Measurements from ENCODE around the gene ALDH3A2.
"Not testable (repeated sequence)": the region's sequence is repeated elsewhere in the genome, so short reads cannot be mapped to it uniquely, and the experiment has no call there.

ALDH3A2 gene

GRCh38 chr17:19678581-19679453 is 30.3 kb downstream of the ALDH3A2 start:
- no peak for DNase-seq (ENCODE audit: low read depth)

GRCh38 chr17:19683117-19683516 is 34.6 kb downstream of the ALDH3A2 start:
- no peak for DNase-seq (ENCODE audit: low read depth)

GRCh38 chr17:19684909-19685580 is 36.5 kb downstream of the ALDH3A2 start:
- DNase-seq (ENCODE audit: low read depth) = not testable (repeated sequence)

GRCh38 chr17:19686400-19687090 is 38.0 kb downstream of the ALDH3A2 start:
- DNase-seq (ENCODE audit: low read depth) = no peak

GRCh38 chr17:19702217-19702641 is 53.7 kb downstream of the ALDH3A2 start:
- no peak for DNase-seq (ENCODE audit: low read depth)

- DNase-seq (ENCODE audit: low read depth) = no peak
These were observed 54.7 kb downstream of the ALDH3A2 start for GRCh38 chr17:19703106-19703827.

- no peak for DNase-seq (ENCODE audit: low read depth)
These were observed 55.5 kb downstream of the ALDH3A2 start for GRCh38 chr17:19703828-19704613.

GRCh38 chr17:19705201-19705600 is 56.6 kb downstream of the ALDH3A2 start:
- no peak for DNase-seq (ENCODE audit: low read depth)

- no peak for DNase-seq (ENCODE audit: low read depth)
These were observed 57.5 kb downstream of the ALDH3A2 start for GRCh38 chr17:19705771-19706770.

GRCh38 chr17:19706791-19707727 is 58.5 kb downstream of the ALDH3A2 start:
- no peak for DNase-seq (ENCODE audit: low read depth)

- DNase-seq (ENCODE audit: low read depth) = no peak
These were observed 59.2 kb downstream of the ALDH3A2 start for GRCh38 chr17:19707728-19708221.

- DNase-seq (ENCODE audit: low read depth) = no peak
These were observed 60.1 kb downstream of the ALDH3A2 start for GRCh38 chr17:19708431-19709175.

- DNase-seq (ENCODE audit: low read depth) = no peak
These were observed 61.3 kb downstream of the ALDH3A2 start for GRCh38 chr17:19709841-19710240.

GRCh38 chr17:19712436-19713004 is 64.0 kb downstream of the ALDH3A2 start:
- no peak for DNase-seq (ENCODE audit: low read depth)

- no peak for DNase-seq (ENCODE audit: low read depth)
These were observed 64.9 kb downstream of the ALDH3A2 start for GRCh38 chr17:19713462-19713861.

- no peak for DNase-seq (ENCODE audit: low read depth)
These were observed 65.4 kb downstream of the ALDH3A2 start for GRCh38 chr17:19713901-19714361.

Measured in activated T-cell treated with anti-CD3 and anti-CD28 coated beads for 1 hour (primary cell).